MM.1S (cell line): ENCODE data around the gene ALDH1L2.

Experiments used
- EZH2 ChIP-seq: fragments of 300-600 bp; sonication (generic); optimal IDR thresholded peaks from 2 replicates; pipeline ENCODE3; 2017; ENCODE audit warnings: low read depth, mild to moderate bottlenecking, antibody characterized with exemption, low read length, mixed read lengths
- EZH2phosphoT487 ChIP-seq: fragments of 300-600 bp; sonication (generic); IDR thresholded peaks from 2 replicates; pipeline ENCODE4 v1.6.1; 2018; ENCODE audit warnings: antibody characterized with exemption, low read length

GRCh38 chr12:105083551-105084105 lies 630 bp downstream of the ALDH1L2 start:
- TF ChIP-seq EZH2phosphoT487 (no peak), EZH2 (no peak)
